Measurements from ENCODE around the gene APOA1. TPM values are rescaled to one million over a fixed set of nuclear protein-coding genes. Genes with fewer than 3 reads are reported as not detected.
"Not testable (repeated sequence)": the region's sequence is repeated elsewhere in the genome, so short reads cannot be mapped to it uniquely, and the experiment has no call there.

APOA1 gene
- total RNA-seq, 1 donor from 2014 or later = 116 TPM

DNA sequence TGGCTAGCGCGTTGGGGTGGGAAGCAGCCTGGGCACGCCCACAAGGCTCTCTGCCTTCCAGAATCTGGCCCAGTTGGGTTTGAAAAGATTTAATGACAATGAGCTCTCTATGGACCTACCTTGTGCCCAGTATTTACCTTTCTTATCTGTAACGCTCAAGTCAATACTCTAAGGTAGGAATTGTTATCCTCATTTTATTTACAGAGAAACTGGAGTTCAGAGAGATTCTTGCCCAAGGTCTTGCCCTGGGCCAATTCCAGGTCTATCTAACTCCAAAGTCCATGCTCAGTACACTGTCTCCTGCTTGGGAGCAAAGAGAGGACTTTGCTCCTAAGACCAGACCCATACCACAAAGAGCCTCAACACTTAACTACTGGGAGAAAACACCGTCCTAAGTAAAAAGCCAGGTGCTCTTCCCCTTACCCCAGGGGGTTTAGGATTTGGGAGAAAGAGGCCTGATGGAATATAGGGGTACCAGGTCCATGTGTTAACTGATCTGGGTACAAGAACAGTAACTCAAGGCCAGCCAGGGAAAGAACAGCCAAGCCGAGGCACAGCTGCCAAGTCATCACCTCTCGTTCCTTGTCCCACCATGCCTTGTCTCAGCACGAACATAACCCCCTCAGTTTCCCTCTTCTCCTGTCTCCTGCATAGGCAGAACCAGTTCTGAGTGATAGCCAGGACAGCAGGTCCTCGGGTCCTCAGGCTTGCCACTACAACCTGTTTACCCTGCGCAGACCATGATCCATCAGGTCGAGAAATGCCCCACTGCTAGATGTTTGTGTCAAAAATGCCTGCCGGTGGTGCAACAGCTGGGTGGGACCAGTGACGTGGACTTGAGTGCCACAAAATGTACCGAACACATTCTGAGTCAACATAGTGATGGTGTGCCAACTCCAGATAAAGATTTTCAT, 28.9 kb downstream of the APOA1 start:
- Mint-ChIP-seq H3K27ac (peak overlapping the region; percentile 80), H3K27me3 (no peaks in the 10 kb centered on the region), H3K36me3 (no peaks in the 10 kb centered on the region), H3K4me1 (ENCODE audit: unreplicated experiment) (no peaks in the 10 kb centered on the region), H3K4me3 (no peak overlapping the region), H3K9me3 (peaks cover 4% of the 10 kb centered on the region)
- TF ChIP-seq, protein P1, sequence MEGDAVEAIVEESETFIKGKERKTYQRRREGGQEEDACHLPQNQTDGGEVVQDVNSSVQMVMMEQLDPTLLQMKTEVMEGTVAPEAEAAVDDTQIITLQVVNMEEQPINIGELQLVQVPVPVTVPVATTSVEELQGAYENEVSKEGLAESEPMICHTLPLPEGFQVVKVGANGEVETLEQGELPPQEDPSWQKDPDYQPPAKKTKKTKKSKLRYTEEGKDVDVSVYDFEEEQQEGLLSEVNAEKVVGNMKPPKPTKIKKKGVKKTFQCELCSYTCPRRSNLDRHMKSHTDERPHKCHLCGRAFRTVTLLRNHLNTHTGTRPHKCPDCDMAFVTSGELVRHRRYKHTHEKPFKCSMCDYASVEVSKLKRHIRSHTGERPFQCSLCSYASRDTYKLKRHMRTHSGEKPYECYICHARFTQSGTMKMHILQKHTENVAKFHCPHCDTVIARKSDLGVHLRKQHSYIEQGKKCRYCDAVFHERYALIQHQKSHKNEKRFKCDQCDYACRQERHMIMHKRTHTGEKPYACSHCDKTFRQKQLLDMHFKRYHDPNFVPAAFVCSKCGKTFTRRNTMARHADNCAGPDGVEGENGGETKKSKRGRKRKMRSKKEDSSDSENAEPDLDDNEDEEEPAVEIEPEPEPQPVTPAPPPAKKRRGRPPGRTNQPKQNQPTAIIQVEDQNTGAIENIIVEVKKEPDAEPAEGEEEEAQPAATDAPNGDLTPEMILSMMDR (conservative IDR thresholded peaks at IDR 0.05) = no peak
- no peak for DNase-seq (ENCODE audit: extremely low spot score, unreplicated experiment)

DNA sequence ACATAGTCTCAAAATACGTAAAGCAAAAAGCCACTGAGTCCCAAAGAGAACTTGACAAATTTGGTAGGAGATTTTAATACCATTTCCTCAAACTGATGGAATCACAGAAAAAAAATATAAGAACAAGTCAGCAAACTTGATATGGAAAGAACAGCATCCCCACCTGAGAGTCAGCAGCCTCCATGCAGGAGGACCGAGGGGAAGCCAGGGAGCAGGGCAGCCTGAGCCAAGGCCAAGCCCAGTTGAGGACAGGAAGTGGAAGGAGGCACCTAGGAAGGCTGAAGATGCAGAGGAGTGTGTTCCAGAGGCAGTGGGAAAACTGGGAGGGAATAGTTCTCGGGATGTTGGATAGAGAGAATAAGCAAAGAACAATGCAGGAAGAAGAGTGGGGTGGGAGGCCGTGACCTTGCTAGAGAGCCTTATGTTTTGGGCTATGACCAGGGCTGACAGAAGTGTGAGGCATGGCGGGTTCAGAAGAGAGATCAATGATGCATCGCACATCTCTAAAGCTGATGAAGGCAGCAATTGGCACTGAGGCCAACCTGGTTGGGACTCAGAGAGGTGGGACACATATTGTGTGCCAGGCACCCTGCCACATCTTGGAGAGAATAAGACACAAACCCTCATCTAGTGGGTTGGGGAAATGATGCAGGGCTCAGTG, 29.7 kb downstream of the APOA1 start:
- H3K36me3 Mint-ChIP-seq = no peaks in the 10 kb centered on the region
- no peak for DNase-seq (ENCODE audit: extremely low spot score, unreplicated experiment)
- TF ChIP-seq, protein P1 (conservative IDR thresholded peaks at IDR 0.05) = no peak
- peak overlapping the region; percentile 80 for H3K27ac Mint-ChIP-seq
- peaks cover 2% of the 10 kb centered on the region for H3K27me3 Mint-ChIP-seq
- peaks cover 4% of the 10 kb centered on the region for H3K9me3 Mint-ChIP-seq
- no peak overlapping the region for H3K4me3 Mint-ChIP-seq
- no peaks in the 10 kb centered on the region for H3K4me1 Mint-ChIP-seq (ENCODE audit: unreplicated experiment)

DNA sequence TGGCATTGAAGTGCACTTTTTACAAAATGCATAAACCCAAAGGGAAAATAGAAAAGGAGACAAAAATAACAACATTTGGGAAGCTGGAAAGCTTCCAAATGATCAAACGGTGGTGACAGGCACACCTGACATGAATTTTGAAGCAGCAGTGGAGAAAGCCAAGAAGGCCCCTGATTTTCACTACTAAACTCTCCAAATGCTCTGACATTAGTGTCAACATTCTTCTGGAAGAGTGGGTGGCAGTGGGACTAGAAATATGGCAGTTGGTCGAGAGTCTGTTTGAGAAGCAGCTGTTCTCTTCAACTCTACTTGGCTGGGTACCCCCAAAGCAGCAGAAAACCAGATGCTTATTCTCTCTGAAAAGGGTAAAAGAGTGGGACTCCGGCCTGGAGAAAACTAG, 33.4 kb downstream of the APOA1 start:
- H3K9me3 Mint-ChIP-seq = peaks cover 2% of the 10 kb centered on the region
- H3K4me3 Mint-ChIP-seq = no peak overlapping the region
- TF ChIP-seq, protein P1 (conservative IDR thresholded peaks at IDR 0.05) = no peak
- H3K36me3 Mint-ChIP-seq = no peaks in the 10 kb centered on the region
- no peaks in the 10 kb centered on the region for H3K4me1 Mint-ChIP-seq (ENCODE audit: unreplicated experiment)
- no peak for DNase-seq (ENCODE audit: extremely low spot score, unreplicated experiment)
- no peak overlapping the region for H3K27ac Mint-ChIP-seq
- peaks cover 7% of the 10 kb centered on the region for H3K27me3 Mint-ChIP-seq

DNA sequence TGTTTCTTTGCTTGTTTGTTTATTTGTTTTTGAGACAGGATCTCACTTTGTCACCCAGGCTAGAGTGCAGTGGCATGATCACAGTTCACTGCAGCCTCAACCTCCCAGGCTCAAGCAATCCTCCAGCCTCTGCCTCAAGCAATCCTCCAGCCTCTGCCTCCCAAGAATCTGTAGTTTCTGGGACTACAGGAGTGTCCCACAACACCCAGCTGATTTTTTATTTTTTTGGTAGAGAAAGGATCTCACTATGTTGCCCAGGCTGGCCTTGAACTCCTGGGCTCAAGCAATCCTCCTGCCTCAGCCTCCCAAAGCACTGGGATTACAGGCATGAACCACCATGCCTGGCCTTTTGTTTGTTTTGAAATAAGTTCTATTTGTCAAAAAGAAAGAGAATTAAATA, 35.8 kb downstream of the APOA1 start:
- not testable (repeated sequence) for H3K4me1 Mint-ChIP-seq (ENCODE audit: unreplicated experiment); DNase-seq (ENCODE audit: extremely low spot score, unreplicated experiment); H3K27ac Mint-ChIP-seq; H3K27me3 Mint-ChIP-seq; H3K9me3 Mint-ChIP-seq; H3K4me3 Mint-ChIP-seq; H3K36me3 Mint-ChIP-seq

DNA sequence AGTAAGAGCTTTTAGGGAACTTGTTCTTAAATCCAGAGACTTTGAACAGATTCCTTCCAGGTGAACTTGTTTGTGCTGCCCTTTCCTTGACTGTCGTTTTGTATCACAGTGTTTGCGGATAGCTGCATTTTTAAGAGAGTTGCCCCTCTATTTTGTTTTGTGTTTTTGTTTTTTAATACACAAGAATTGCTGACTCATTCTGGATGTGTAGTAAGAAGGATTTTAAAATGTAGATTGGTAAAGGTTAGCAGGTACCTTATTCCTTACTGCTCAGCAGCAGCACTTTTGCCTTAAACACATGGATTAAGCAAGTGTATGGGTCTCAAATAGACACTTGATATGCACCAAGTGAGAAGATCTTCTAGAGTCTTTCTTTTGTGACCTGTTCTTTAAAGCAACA, 36.8 kb downstream of the APOA1 start:
- H3K4me1 Mint-ChIP-seq (ENCODE audit: unreplicated experiment) = no peaks in the 10 kb centered on the region
- no peak for DNase-seq (ENCODE audit: extremely low spot score, unreplicated experiment)
- no peaks in the 10 kb centered on the region for H3K9me3 Mint-ChIP-seq
- H3K36me3 Mint-ChIP-seq = no peaks in the 10 kb centered on the region
- TF ChIP-seq, protein P1 (conservative IDR thresholded peaks at IDR 0.05) = no peak
- no peak overlapping the region for H3K27ac Mint-ChIP-seq
- H3K27me3 Mint-ChIP-seq = peaks cover 7% of the 10 kb centered on the region
- no peak overlapping the region for H3K4me3 Mint-ChIP-seq

DNA sequence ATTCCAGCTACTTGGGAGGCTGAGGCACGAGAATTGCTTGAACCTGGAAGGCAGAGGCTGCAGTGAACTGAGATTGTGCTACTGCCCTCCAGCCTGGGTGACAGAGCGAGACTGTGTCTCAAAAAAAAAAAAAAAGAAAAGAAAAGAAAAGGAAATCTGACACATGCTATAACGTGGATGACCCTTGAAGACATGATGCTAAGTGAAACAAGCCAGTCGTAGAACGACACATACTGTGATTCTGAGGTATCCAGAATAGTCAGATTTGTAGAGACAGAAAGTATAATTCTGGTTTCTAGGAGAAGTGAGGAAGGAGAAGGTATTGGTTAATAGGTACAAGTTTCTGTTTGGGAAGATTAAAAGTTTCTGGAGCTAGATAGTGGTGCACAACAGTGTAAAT, 39.1 kb downstream of the APOA1 start:
- TF ChIP-seq, protein P1 (conservative IDR thresholded peaks at IDR 0.05) = no peak
- Mint-ChIP-seq H3K36me3 (no peaks in the 10 kb centered on the region), H3K4me1 (ENCODE audit: unreplicated experiment) (no peaks in the 10 kb centered on the region), H3K9me3 (no peaks in the 10 kb centered on the region), H3K27me3 (peaks cover 7% of the 10 kb centered on the region), H3K27ac (no peak overlapping the region), H3K4me3 (no peak overlapping the region)
- no peak for DNase-seq (ENCODE audit: extremely low spot score, unreplicated experiment)

Measured in type B pancreatic cell (in vitro differentiated cells).